ENCODE measurements around the gene WNT3.

- TF ChIP-seq CTCF (conservative IDR thresholded peaks at IDR 0.05; ENCODE audit: low read depth in 2 of 2): no peak
- no peak for TF ChIP-seq CREB1 (CRISPR knock-in tag; IDR thresholded peaks at IDR 0.05; ENCODE audit: low read depth)
- no peak for TF ChIP-seq POLR2AphosphoS5 (IDR thresholded peaks at IDR 0.05; ENCODE audit: low read depth)
- no peak for TF ChIP-seq EZH2 (IDR thresholded peaks at IDR 0.05; ENCODE audit: low read depth, unreplicated experiment)
- no peak for TF ChIP-seq JUNB (IDR thresholded peaks at IDR 0.05; ENCODE audit: unreplicated experiment)
Measured at GRCh38 chr17:46759141-46759540, 59.4 kb downstream of the WNT3 start.
